WTC11 (cell line): Measurements from ENCODE around the gene ABAT.

ENCODE experiments used
- ATF6 ChIP-seq: sonication (generic); formaldehyde crosslinking; IDR thresholded peaks from 2 replicates; pipeline ENCODE4 v1.8.1; 2023; ENCODE audit warnings: mild to moderate bottlenecking, missing genetic modification reagents
- CREB1 ChIP-seq: sonication (generic); formaldehyde crosslinking; IDR thresholded peaks from 2 replicates; pipeline ENCODE4 v1.8.0; 2023; ENCODE audit warnings: mild to moderate bottlenecking, missing genetic modification reagents
- CREM ChIP-seq: sonication (generic); formaldehyde crosslinking; IDR thresholded peaks from 2 replicates; pipeline ENCODE4 v1.8.1; 2022; ENCODE audit warnings: mild to moderate bottlenecking, missing genetic modification reagents, moderate library complexity
- IRF1 ChIP-seq: sonication (generic); formaldehyde crosslinking; IDR thresholded peaks from 2 replicates; pipeline ENCODE4 v1.8.0; 2023; ENCODE audit warnings: missing genetic modification reagents
- JUN ChIP-seq: sonication (generic); formaldehyde crosslinking; IDR thresholded peaks from 2 replicates; pipeline ENCODE4 v1.8.0; 2023; ENCODE audit warnings: mild to moderate bottlenecking, missing genetic modification reagents
- NFATC4 ChIP-seq: fragments of 250-450 bp; sonication (Bioruptor Pico); IDR thresholded peaks from 2 replicates; pipeline ENCODE4 v1.9.0; 2021; ENCODE audit warnings: mild to moderate bottlenecking
- NFYB ChIP-seq: sonication (generic); formaldehyde crosslinking; conservative IDR thresholded peaks from 2 replicates; pipeline ENCODE4 v1.8.0; 2022; ENCODE audit warnings: low read depth, missing genetic modification reagents
- RORB ChIP-seq: fragments of 250-450 bp; sonication (Bioruptor Pico); IDR thresholded peaks from 2 replicates; pipeline ENCODE4 v1.9.0; 2021; ENCODE audit warnings: mild to moderate bottlenecking
- USF1 ChIP-seq: sonication (generic); formaldehyde crosslinking; IDR thresholded peaks from 2 replicates; pipeline ENCODE4 v1.8.0; 2022; ENCODE audit warnings: mild to moderate bottlenecking, missing genetic modification reagents
- TF ChIP-seq, protein P1 (sequence below): fragments of 200-600 bp; IDR thresholded peaks from 2 replicates; pipeline ENCODE4 v1.8.0; 2022; ENCODE audit warnings: antibody characterized with exemption
- TF ChIP-seq, protein P2 (sequence below): sonication (generic); formaldehyde crosslinking; IDR thresholded peaks from 2 replicates; pipeline ENCODE4 v1.8.1; 2023; ENCODE audit warnings: mild to moderate bottlenecking, missing genetic modification reagents
- TF ChIP-seq, protein P3 (sequence below): sonication (generic); formaldehyde crosslinking; IDR thresholded peaks from 2 replicates; pipeline ENCODE4 v1.8.1; 2022; ENCODE audit warnings: low read depth, missing genetic modification reagents, borderline replicate concordance

GRCh38 chr16:8667492-8667891 lies 6.9 kb upstream of the ABAT start:
- TF ChIP-seq, protein P1, sequence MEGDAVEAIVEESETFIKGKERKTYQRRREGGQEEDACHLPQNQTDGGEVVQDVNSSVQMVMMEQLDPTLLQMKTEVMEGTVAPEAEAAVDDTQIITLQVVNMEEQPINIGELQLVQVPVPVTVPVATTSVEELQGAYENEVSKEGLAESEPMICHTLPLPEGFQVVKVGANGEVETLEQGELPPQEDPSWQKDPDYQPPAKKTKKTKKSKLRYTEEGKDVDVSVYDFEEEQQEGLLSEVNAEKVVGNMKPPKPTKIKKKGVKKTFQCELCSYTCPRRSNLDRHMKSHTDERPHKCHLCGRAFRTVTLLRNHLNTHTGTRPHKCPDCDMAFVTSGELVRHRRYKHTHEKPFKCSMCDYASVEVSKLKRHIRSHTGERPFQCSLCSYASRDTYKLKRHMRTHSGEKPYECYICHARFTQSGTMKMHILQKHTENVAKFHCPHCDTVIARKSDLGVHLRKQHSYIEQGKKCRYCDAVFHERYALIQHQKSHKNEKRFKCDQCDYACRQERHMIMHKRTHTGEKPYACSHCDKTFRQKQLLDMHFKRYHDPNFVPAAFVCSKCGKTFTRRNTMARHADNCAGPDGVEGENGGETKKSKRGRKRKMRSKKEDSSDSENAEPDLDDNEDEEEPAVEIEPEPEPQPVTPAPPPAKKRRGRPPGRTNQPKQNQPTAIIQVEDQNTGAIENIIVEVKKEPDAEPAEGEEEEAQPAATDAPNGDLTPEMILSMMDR = no peak
- TF ChIP-seq IRF1 (CRISPR knock-in tag) (no peak), JUN (CRISPR knock-in tag) (no peak), CREB1 (CRISPR knock-in tag) (no peak), ATF6 (CRISPR knock-in tag) (no peak), RORB (no peak), NFATC4 (CRISPR knock-in tag) (no peak), NFYB (CRISPR knock-in tag) (no peak), USF1 (CRISPR knock-in tag) (no peak), CREM (CRISPR knock-in tag) (no peak)
- TF ChIP-seq, protein P2, sequence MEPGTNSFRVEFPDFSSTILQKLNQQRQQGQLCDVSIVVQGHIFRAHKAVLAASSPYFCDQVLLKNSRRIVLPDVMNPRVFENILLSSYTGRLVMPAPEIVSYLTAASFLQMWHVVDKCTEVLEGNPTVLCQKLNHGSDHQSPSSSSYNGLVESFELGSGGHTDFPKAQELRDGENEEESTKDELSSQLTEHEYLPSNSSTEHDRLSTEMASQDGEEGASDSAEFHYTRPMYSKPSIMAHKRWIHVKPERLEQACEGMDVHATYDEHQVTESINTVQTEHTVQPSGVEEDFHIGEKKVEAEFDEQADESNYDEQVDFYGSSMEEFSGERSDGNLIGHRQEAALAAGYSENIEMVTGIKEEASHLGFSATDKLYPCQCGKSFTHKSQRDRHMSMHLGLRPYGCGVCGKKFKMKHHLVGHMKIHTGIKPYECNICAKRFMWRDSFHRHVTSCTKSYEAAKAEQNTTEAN (CRISPR knock-in tag) = no peak
- TF ChIP-seq, protein P3, sequence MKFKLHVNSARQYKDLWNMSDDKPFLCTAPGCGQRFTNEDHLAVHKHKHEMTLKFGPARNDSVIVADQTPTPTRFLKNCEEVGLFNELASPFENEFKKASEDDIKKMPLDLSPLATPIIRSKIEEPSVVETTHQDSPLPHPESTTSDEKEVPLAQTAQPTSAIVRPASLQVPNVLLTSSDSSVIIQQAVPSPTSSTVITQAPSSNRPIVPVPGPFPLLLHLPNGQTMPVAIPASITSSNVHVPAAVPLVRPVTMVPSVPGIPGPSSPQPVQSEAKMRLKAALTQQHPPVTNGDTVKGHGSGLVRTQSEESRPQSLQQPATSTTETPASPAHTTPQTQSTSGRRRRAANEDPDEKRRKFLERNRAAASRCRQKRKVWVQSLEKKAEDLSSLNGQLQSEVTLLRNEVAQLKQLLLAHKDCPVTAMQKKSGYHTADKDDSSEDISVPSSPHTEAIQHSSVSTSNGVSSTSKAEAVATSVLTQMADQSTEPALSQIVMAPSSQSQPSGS = no peak
